GM18867 (cell line): ENCODE data around the gene MLKL.
A peak's percentile ranks its signal among the peaks of the same experiment; 100 is the strongest.
"Not testable (repeated sequence)": the region's sequence is repeated elsewhere in the genome, so short reads cannot be mapped to it uniquely, and the experiment has no call there.

Source experiments
- ATAC-seq: cut with Tn5 transposase; IDR thresholded peaks from one replicate; pipeline ENCODE4 v1.9.1; 2021; ENCODE audit warnings: mild to moderate bottlenecking, moderate library complexity; ENCODE audit not compliant: unreplicated experiment

Gene MLKL

DNA sequence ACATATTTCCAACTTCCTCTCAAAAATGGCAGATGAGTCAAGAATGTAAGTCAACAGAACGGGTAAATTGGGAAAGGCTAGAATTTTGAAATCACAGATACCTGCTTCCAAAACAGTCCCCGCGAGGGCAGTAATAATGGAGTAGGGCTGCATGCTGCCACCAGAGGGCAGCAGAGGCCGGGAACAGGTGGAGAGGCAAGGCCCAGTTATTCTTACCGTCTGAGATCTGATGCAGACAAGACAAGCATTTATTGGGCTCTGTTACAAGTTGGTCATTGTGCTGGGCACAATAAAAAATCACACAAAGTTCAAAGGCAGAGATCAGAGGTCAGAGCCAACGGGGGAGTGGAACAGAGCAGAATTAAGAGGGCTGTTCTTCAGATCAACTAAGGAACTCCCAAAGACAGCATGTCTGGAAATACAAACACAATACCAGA, 8.8 kb upstream of the MLKL start:
- ATAC-seq, result peak; percentile 93

DNA sequence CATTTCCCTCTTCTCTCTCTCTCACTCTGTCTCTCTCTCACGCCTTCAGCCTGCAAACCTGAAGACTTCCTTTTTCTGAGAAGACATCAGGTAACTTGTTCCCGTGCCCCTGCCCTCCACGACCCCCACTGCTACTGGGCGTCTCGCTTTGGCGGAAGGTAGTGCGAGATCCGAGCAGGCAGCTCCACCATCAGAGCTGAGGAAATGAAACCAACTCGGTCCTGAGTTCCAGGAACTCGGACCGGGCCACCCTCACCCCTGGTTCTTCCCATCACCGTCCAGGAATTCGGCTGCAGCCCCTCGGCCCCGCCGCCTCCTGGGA, 585 bp downstream of the MLKL start:
- ATAC-seq, result no peak

DNA sequence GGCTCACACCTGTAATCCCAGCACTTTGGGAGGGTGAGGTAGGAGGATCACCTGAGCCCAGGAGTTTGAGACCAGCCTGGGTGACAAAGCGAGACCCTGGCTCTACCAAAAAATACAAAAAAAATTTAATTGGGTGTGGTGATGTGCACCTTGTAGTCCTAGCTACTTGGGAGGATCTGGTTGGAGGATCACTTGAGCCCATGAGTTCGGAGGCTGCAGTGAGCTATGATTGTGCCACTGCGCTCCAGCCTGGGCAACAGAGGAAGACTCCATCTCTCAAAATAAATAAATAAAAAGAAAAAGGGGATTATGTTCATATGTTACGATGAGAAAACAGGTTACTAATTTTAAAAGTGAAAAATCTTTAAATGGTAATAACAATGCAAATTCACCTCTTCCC, 996 bp downstream of the MLKL start:
- ATAC-seq, result no peak

DNA sequence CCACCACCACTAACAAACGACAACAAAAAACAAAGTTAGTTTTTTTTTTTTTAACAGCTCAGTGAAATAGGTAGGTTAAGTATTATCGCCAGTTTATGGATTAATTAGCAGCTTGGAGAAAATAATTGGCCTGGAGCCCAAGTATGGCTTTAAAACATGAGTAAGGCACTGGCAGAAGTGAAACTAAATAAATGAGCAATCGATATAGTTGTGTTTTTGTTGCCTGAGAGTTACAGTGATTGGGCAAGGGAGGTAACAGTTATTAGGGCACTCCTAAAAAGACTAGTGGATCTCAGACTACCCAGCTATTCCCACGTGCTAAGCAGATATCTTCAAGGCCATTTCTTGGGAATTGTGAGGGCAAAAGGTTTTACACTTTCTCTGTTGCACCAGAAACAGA, 2.4 kb downstream of the MLKL start:
- no peak for ATAC-seq

DNA sequence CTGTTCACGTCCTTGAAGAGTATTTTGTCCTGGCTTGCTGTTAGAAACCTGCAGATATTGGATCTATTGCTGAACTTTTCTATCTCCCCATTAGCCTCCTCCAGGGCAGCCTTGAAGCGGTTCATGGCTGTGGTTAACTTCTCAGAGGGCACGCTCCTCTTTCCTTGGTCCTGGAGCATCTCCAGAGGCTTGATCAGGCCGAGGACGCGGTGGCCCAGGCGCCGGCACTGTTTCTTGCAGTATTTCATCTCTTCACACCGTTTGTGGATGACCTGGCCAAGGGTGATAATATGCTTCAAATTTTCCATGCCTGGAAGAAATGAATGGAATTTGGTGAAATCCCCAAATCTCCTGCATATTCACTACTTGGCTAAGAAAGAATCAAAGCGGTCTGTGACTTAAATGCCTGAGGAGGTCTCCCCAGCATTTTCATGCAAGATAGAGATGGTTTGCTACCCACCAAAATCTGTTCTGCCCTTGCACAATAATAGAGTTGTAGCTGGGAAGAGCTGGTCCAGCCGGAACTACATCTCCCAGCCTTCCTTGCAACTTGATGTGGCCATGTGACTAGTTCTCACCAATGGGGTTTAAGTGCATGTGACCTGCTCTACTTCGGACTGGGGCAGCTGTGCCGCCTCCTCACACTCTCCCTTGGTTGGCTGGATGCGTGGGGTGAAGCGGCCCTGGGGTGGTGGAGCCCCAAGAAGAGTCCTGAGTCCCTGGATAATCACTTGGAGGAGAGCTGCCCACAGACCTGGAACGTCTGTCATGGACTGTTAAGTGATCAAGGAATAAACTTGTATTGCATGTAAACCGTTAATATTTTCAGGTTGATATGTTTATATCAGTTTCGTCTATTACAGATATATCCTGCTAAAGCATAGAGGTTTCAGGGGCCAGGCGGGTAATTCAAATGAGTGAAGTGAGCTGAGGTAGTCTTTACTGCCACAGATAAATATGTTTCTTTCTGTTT, 4.9 kb downstream of the MLKL start:
- peak; percentile 79 for ATAC-seq

DNA sequence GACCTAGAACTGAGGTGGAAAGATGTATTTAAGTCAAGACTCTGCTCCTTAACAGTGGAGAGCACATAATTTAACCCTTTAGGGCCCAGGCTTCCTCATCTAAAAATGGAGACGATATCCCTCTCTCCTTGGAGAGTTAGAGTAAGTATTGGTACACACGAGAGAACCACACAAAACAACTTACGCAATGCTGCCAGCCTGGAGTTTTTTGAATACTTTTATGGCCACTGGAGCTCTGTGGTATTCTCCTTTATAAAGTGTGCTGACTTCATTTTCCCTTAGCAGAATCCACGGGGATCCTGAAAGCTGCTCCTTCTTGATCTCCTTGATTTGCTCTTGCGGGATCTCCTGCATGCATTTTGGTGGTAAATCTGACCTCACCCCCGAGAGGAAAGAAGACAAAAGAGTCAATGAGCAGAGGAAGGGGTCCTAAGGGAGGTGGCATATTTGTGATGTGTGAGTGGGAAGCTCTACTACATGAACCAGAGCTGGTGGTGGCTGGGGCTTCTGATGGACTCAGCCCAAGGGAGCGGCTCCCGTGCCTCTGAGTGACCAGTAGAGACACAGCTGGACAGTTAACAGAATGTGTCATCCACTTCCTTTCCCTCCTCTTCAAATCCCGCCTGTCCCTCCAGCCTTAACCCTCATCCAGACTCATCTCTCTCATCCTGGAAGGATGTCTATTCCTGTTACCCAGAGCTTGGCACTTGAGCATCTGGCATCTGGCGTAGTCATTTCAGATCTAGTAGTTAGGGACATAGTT, 9.4 kb downstream of the MLKL start:
- no peak for ATAC-seq

DNA sequence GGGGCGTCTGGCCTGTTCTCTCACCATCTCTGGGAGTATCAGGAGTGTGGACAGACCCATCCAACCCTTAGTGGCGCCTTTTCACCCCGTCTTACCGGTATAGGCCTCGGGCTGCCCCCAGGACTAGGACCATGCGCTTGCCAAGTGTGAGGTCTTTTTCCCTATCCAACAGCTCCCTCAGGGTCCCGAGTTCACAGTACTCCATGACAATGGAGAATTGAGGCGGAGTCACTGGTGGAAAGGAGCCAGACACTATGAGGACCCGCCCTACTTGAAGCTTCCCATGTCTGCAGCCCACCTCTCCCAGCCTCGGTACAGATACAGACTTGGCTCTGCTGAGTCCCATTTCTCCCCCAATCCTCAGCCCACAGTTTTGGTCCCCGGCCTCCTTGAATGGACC, 18.1 kb downstream of the MLKL start:
- ATAC-seq, result no peak

DNA sequence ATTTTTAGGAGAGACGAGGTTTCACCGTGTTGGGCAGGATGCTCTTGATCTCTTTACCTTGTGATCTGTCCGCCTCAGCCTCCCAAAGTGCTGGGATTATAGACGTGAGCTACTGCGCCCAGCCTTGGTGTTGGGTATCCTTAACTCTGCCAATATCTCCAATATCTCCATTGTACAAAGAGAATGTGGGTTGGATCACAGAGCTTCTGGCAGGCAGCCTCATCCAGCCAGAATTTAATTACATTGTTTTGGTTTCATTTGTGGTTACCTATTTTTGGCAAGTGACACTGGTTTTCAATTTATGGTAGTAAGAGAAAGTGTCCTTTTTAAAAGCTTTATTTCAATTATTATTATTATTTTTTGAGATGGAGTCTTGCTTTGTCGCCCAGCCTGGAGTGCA, 20.0 kb downstream of the MLKL start:
- ATAC-seq, result no peak

DNA sequence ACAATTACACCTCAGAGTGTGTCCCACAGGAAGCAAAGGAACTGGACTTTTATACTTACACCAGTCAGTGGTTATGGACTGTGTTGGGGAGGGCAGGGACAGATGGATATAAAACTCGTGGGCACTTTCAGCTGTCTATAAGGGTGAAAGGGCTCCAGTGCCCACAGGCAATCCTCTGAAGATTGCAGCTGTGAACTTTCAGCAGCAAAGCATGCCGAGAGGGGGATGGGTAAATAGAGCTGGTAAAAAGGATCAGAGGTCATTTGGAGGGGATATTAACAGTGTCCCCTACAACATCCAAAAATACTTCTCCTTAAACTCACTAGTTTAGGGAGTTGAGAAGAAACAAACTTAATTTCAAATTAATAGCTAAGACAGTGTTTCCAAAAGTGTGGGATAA, 20.7 kb downstream of the MLKL start:
- no peak for ATAC-seq

DNA sequence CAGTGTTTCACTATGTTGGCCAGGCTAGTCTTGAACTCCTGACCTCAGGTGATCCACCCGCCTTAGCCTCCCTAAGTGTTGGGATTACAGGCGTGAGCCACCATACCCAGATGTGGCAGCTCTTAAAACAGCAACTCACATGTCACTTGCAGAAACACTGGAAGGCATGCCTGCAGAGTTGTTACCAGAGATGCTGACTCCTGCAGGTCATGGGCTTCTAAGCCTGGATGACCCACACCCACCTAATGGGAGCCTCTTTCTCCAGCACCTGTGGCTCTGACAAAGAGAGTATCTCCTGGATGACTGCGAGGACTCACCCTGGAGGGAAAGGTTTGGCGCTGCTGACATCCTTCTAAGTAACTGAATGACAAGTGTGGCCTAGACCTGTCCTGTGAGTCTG, 22.8 kb downstream of the MLKL start:
- ATAC-seq, result no peak

DNA sequence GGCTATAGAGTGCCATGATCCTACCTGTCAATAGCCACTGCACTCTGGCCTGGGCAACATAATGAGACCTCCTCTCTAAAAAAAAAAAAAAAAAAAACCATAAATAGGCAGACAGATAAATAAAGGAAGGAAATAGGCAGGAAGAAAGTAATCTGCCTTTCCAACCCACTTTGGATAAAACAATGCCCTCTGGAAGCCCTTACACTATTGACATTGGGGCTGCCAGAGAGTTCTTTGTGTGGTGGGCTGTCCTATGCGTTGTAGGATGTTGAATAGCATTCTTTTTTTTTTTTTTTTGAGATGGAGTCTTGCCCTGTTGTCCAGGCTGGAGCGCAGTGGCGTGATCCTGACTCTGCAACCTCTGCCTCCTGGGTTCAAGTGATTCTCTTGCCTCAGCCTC, 26.8 kb downstream of the MLKL start:
- no peak for ATAC-seq

DNA sequence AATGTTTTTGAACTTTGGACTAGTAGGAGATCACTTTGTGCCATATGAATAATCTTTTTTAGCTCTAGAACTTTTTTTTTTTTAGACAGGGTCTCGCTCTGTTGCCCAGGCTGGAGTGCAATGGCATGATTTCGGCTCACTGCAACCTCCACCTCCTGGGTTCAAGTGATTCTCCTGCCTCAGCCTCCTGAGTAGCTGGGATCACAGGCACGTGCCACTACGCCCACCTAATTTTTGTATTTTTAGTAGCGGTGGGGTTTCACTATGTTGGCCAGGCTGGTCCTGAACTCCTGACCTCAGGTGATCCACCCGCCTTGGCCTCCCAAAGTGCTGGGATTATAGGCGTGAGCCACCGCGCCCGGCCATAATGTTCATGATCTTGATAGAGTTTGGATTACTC, 31.8 kb downstream of the MLKL start:
- not testable (repeated sequence) for ATAC-seq

DNA sequence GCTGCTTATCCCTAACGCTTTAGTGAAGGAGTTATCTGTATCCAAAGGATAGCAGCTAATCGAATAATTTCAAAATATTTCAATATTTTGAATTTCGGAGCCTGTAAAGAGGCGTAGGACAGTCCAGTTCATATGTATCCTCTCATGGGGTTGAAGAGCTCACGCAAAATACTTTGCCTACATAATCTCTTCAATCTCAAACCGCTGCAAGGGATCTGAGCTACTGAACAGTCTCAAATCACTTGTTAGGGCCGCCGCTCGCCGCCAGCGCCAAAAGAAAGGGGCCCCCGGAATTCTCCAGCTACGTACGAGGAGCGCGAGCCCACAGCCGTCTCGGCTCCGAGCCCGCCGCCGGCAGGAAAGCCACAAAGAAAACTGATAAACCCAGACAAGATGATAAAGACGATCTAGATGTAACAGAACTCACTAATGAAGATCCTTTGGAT, 33.4 kb downstream of the MLKL start:
- no peak for ATAC-seq

DNA sequence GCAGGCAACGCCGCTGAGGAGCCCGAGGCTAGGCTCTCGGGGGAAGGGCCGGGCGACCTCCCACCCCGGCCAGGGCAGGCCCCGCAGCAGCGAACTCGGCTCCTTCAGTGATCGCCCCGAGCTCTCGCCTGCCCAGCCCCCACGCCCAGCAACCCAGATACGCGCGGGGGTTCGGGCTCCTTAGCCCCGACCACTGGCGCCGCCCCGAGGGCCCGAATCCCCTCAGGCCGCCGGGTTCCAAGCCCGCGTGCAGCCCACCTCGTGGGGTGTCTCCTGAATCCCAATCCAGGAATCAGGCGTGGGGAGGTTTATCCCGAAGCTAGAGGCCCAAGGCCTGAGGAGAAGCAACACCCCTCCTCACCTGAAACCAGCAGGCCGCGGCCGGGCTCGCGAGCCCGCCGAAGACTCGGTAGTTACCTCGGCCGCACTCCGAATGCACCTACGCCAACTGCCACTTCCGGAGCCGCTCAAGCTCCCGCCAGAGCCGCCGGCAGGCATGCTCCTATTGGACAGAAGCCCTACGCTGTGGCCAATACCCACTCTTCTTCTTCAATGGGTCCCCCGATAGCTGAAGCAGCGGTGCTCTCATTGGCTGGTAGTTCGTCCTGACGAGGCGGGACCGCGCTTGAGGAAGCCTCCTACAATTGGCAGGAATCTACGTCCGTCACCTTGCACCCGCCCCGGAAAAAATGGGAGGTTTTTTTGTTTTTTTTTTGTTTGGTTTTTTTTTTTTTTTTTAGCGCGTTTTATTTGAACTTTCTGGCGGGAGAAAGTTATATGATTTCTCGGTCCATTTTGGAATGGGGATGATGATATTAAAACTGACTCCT, 34.0 kb downstream of the MLKL start, which contains the start of gene RFWD3:
RFWD3 (minus strand) TSS at position 453 of the 830 bp plus-strand sequence. CDS start 5,428 bp downstream, outside the sequence.
- ATAC-seq, result peak; percentile 100

DNA sequence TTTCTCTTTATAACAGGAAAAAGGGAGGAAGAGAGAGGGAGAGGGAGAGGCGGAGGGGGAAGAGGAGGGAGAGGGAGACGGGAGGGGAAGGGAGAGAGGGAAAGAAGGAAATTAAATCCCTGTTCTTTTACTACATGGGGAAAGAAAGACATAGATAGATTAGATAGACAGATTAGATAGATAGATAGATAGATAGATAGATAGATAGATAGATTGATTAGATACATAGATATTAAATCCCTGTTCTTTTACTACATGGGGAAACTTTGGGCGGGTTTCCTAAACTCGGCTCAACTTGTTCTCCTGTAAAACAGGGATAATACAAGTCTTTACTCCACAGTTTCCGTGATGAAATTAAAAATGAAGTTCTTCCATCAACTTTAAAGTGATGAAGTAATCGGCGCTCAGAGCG, 34.6 kb downstream of the MLKL start:
- ATAC-seq, result no peak

DNA sequence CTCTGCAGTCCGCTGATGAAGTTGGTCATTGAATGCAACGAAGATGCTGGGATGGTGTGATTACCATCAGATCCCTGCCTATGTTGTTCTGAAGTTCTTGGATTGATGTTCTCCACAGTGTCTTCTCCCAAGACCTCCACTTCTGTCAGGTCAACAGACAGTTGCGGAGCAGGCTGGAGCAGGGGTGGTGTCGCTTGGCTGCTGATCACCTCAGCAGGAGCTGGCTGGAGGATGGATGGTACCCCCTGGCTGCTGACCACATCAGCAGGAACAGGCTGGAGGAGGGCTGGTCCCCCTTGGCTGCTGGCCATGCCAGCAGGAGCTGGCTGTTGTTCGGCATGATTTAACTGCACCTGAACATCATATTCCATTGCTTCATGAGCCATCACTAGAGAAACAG, 39.6 kb downstream of the MLKL start:
- no peak for ATAC-seq

DNA sequence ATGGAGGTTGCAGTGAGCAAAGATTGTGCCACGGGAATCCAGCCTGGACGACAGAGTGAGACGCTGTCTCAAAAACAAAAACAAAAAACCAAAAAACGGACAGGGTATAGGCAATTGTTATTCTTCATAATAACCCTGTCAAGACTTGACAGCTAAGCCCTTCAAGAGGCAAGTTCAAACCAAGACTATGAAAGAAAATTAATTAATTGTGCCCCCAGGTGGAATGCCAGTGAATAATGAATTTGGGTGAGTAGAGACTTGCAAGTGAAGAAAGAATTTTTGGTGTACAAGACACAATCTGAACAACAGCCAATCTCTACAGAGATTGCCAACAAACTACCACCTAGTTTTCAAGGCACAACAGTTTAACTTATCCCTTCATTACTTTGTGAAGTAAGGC, 40.3 kb downstream of the MLKL start:
- no peak for ATAC-seq

DNA sequence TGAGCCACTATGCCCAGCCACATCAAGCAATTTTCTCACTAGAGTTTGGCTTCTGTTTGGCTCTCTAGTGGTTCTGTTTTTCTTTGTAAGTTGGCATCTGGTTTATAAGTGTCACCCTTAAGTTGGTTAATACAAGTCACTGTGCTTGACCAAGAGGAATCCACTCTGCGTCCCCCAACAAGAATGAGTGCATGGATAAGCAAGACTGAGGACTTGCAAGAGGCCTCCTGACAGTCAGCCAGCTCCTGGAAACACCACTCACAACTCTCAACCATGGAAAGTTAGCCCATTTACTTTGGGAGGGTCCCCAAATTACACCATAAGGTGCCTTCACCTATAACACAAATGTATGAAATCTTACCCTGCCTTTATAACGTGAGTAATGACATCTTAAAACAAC, 41.6 kb downstream of the MLKL start:
- no peak for ATAC-seq

DNA sequence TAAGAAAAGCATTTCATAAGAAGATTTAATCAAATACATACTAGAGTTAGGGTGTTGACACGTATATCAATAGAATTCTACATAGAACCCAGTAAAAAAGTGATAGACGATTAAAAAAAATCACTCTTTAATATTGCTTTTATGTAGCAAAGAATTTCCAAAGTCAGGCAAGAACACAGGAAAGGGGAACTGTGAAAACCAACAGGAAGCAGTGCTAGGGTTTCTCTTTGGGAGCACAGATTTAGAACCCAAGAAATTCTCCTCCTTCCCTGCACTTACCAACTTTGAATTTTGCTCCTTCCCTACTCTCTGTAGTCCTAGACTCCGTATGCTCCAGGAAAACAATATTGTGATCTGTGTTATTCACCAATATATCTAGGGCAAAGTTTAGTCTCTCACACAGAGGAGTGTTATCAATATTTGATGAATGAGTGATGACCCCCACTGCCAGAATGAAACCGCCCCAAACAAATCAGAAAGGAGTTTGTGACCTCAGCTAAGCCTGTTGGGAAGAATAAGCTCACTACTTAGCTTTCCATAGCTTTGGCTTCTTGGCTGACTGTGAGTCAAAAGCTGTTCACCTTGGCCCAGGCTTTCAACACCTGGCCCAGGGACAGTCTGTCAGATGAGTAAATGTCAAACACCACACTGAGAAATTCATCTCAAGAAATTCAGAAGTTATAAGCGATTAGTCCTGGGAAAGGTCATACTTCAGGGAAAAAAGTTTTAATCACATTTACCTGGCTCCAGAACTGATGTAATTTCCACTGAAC, 42.6 kb downstream of the MLKL start:
- no peak for ATAC-seq

DNA sequence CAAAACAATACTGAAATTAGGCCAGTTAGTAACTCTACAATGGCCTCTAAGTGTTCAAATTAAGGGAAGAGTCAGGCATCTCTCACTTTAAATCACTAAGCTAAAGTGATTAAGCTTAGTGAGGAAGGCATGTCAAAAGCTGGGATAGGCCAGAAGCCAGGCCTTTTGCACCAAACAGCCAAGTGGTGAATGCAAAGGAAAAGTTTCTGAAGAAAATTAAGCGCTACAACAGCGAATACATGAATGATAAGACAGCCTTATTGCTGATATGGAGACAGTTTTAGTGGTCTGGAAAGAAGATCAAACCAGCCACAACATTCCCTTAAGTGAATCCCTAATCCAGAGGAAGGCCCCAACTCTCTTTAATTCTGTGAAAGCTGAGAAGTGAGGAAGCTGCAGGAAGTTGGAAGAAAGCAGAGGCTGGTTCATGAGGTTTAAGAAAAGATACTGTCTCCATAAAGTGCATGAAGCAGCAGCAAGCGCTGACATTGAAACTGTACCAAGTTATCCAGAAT, 46.1 kb downstream of the MLKL start:
- no peak for ATAC-seq
